Trophoblast cell (in vitro differentiated cells and primary cell): ENCODE data around the gene LRP1.
A peak's percentile ranks its signal among the peaks of the same experiment; 100 is the strongest.

Source experiments
- DNase-seq, 2 donors: peaks; one replicate each; pipeline ENCODE4 v3.0.0-alpha.2; 2016
- H2AFZ ChIP-seq: 2 replicates; pipeline ENCODE4 v1.6.1; 2013; ENCODE audit warnings: low read length, moderate library complexity, mild to moderate bottlenecking; ENCODE audit not compliant: insufficient read depth, poor library complexity
- H2AK5ac ChIP-seq: 2 replicates; pipeline ENCODE4 v1.6.1; 2013; ENCODE audit warnings: mild to moderate bottlenecking, low read length
- H2BK120ac ChIP-seq: 2 replicates; pipeline ENCODE4 v1.6.1; 2013; ENCODE audit warnings: low read length, mild to moderate bottlenecking, moderate library complexity; ENCODE audit not compliant: insufficient read depth, poor library complexity
- H2BK12ac ChIP-seq: 2 replicates; pipeline ENCODE4 v1.6.1; 2013; ENCODE audit warnings: mild to moderate bottlenecking, low read length, moderate library complexity
- H2BK5ac ChIP-seq: 2 replicates; pipeline ENCODE4 v1.6.1; 2013; ENCODE audit warnings: low read length, low read depth, moderate library complexity, mild to moderate bottlenecking; ENCODE audit not compliant: poor library complexity
- H3K14ac ChIP-seq: 2 replicates; pipeline ENCODE4 v1.6.1; 2013; ENCODE audit warnings: mild to moderate bottlenecking, low read length
- H3K18ac ChIP-seq: 2 replicates; pipeline ENCODE4 v1.6.1; 2013; ENCODE audit warnings: mild to moderate bottlenecking, low read length
- H3K23ac ChIP-seq: 2 replicates; pipeline ENCODE4 v1.6.1; 2013; ENCODE audit warnings: low read length
- H3K27ac ChIP-seq: 2 replicates; pipeline ENCODE4 v1.5.1; 2013; ENCODE audit warnings: low read depth, mild to moderate bottlenecking, inconsistent platforms, low read length, moderate library complexity
- H3K27me3 ChIP-seq: 2 replicates; pipeline ENCODE4 v1.6.1; 2013; ENCODE audit warnings: inconsistent platforms, mild to moderate bottlenecking, low read length, moderate library complexity; ENCODE audit not compliant: insufficient read depth
- H3K36me3 ChIP-seq, 2 experiments: 1 replicate in 1 of 2; 2 replicates in 1 of 2; pipeline ENCODE4 v1.6.1; 2013; ENCODE audit warnings: low read length in 2 of 2, mild to moderate bottlenecking in 2 of 2, moderate library complexity in 1 of 2; ENCODE audit not compliant: insufficient read depth in 2 of 2, control insufficient read depth in 1 of 2
- H3K4ac ChIP-seq: 2 replicates; pipeline ENCODE4 v1.6.1; 2013; ENCODE audit warnings: low read depth, mild to moderate bottlenecking, low read length, moderate library complexity
- H3K4me1 ChIP-seq, 2 experiments: 1 replicate in 1 of 2; 2 replicates in 1 of 2; pipeline ENCODE4 v1.6.1; 2013; ENCODE audit warnings: low read length in 2 of 2, mild to moderate bottlenecking in 2 of 2, moderate library complexity in 1 of 2; ENCODE audit not compliant: insufficient read depth in 2 of 2, control insufficient read depth in 1 of 2
- H3K4me2 ChIP-seq: 2 replicates; pipeline ENCODE4 v1.6.1; 2013; ENCODE audit warnings: inconsistent platforms, mild to moderate bottlenecking, low read length, moderate library complexity
- H3K4me3 ChIP-seq: 2 replicates; pipeline ENCODE4 v1.5.1; 2013; ENCODE audit warnings: mild to moderate bottlenecking, low read depth, low read length, inconsistent platforms
- H3K79me1 ChIP-seq: one replicate; pipeline ENCODE4 v1.6.1; 2013; ENCODE audit warnings: low read length
- H3K79me2 ChIP-seq: 2 replicates; pipeline ENCODE4 v1.6.1; 2013; ENCODE audit warnings: low read length, mild to moderate bottlenecking; ENCODE audit not compliant: control insufficient read depth, insufficient read depth, poor library complexity
- H3K9ac ChIP-seq: 2 replicates; pipeline ENCODE4 v1.6.1; 2013; ENCODE audit warnings: mild to moderate bottlenecking, low read length
- H3K9me3 ChIP-seq: 2 replicates; pipeline ENCODE4 v1.6.1; 2013; ENCODE audit warnings: low read depth, mild to moderate bottlenecking, control low read depth, inconsistent platforms, low read length; ENCODE audit not compliant: insufficient read depth
- H4K12ac ChIP-seq: 2 replicates; pipeline ENCODE4 v1.6.1; 2013; ENCODE audit warnings: low read depth, mild to moderate bottlenecking, low read length, moderate library complexity
- H4K8ac ChIP-seq: 2 replicates; pipeline ENCODE4 v1.6.1; 2013; ENCODE audit warnings: low read depth, mild to moderate bottlenecking, low read length, moderate library complexity
- H4K91ac ChIP-seq: one replicate; pipeline ENCODE4 v1.6.1; 2013; ENCODE audit warnings: low read depth, mild to moderate bottlenecking, low read length, moderate library complexity
- WGBS: extraction: QIAGEN DNeasy Blood & Tissue Kit; methylation state at CpG from one replicate; pipeline ENCODE4 v1.1.7; 2013; ENCODE audit warnings: missing lambda C conversion rate; ENCODE audit not compliant: insufficient read length, insufficient coverage; ENCODE audit errors: extremely low coverage; 5-methylcytosine and 5-hydroxymethylcytosine counted together

Gene LRP1

GRCh38 chr12:57099766-57100165, 28.5 kb upstream of the LRP1 start:
- Histone ChIP-seq H2BK120ac (no peak overlapping the region), H3K14ac (no peak overlapping the region), H4K12ac (no peak overlapping the region), H3K4me1 (peaks cover 7 to 9% of the 10 kb centered on the region in 2 experiments), H3K27ac (no peak overlapping the region), H3K9me3 (peaks cover 2% of the 10 kb centered on the region), H3K79me1 (no peaks in the 10 kb centered on the region), H3K9ac (no peak overlapping the region), H4K91ac (no peak overlapping the region), H2AK5ac (no peak overlapping the region), H3K36me3 (peaks cover 55 to 63% of the 10 kb centered on the region in 2 experiments), H3K4me3 (no peak overlapping the region), H2BK5ac (no peak overlapping the region), H3K4ac (no peak overlapping the region), H3K4me2 (no peak overlapping the region), H3K23ac (no peak overlapping the region), H4K8ac (no peak overlapping the region), H3K79me2 (no peaks in the 10 kb centered on the region), H2AFZ (no peak overlapping the region), H3K18ac (no peak overlapping the region), H3K27me3 (no peaks in the 10 kb centered on the region), H2BK12ac (no peak overlapping the region)
- DNase-seq: no peak
- WGBS: no CpG with 5 or more reads among the region's 12 CpGs

GRCh38 chr12:57101892-57102695, 26.2 kb upstream of the LRP1 start:
- Histone ChIP-seq H3K4ac (no peak overlapping the region), H2BK120ac (no peak overlapping the region), H3K23ac (no peak overlapping the region), H3K4me3 (no peak overlapping the region), H3K79me1 (no peaks in the 10 kb centered on the region), H3K4me1 (peaks cover 7 to 8% of the 10 kb centered on the region in 2 experiments), H3K36me3 (peaks cover 55 to 64% of the 10 kb centered on the region in 2 experiments), H3K4me2 (no peak overlapping the region), H3K14ac (no peak overlapping the region), H2BK5ac (no peak overlapping the region), H3K9me3 (no peaks in the 10 kb centered on the region), H3K18ac (no peak overlapping the region), H2AK5ac (no peak overlapping the region), H3K9ac (no peak overlapping the region), H4K8ac (no peak overlapping the region), H3K27ac (no peak overlapping the region), H4K12ac (no peak overlapping the region), H3K79me2 (no peaks in the 10 kb centered on the region), H4K91ac (no peak overlapping the region), H2BK12ac (no peak overlapping the region), H2AFZ (no peak overlapping the region), H3K27me3 (no peaks in the 10 kb centered on the region)
- no peak for DNase-seq
- no CpG with 5 or more reads among the region's 15 CpGs for WGBS

- H2AK5ac ChIP-seq: no peak overlapping the region
- H2BK120ac ChIP-seq: no peak overlapping the region
- H4K91ac ChIP-seq: no peak overlapping the region
- H4K8ac ChIP-seq: no peak overlapping the region
- H3K9me3 ChIP-seq: no peaks in the 10 kb centered on the region
- H3K79me1 ChIP-seq: no peaks in the 10 kb centered on the region
- H3K14ac ChIP-seq: no peak overlapping the region
- H3K18ac ChIP-seq: no peak overlapping the region
- no peak overlapping the region for H2AFZ ChIP-seq
- DNase-seq: peak; percentile 27 to 54
- no CpG with 5 or more reads among the region's 7 CpGs for WGBS
- no peak overlapping the region for H3K4ac ChIP-seq
- H3K79me2 ChIP-seq: no peaks in the 10 kb centered on the region
- peaks cover 59 to 64% of the 10 kb centered on the region in 2 experiments for H3K36me3 ChIP-seq
- H2BK12ac ChIP-seq: no peak overlapping the region
- no peak overlapping the region for H3K4me3 ChIP-seq
- H3K9ac ChIP-seq: no peak overlapping the region
- H3K27me3 ChIP-seq: no peaks in the 10 kb centered on the region
- H3K4me1 ChIP-seq: peaks cover 7 to 8% of the 10 kb centered on the region in 2 experiments
- H2BK5ac ChIP-seq: no peak overlapping the region
- no peak overlapping the region for H3K4me2 ChIP-seq
- no peak overlapping the region for H3K27ac ChIP-seq
- no peak overlapping the region for H3K23ac ChIP-seq
- H4K12ac ChIP-seq: no peak overlapping the region
Measured at GRCh38 chr12:57103856-57104255, 24.4 kb upstream of the LRP1 start.

- peaks cover 54 to 60% of the 10 kb centered on the region in 2 experiments for H3K36me3 ChIP-seq
- H3K4ac ChIP-seq: no peak overlapping the region
- peaks cover 7 to 8% of the 10 kb centered on the region in 2 experiments for H3K4me1 ChIP-seq
- no peak overlapping the region for H3K18ac ChIP-seq
- no peak overlapping the region for H3K9ac ChIP-seq
- H2BK12ac ChIP-seq: no peak overlapping the region
- no peak overlapping the region for H2BK5ac ChIP-seq
- H3K27ac ChIP-seq: no peak overlapping the region
- no peak overlapping the region for H4K12ac ChIP-seq
- no peak overlapping the region for H3K4me2 ChIP-seq
- no peak overlapping the region for H2AFZ ChIP-seq
- H4K8ac ChIP-seq: no peak overlapping the region
- H2AK5ac ChIP-seq: no peak overlapping the region
- DNase-seq: no peak
- no peak overlapping the region for H3K4me3 ChIP-seq
- H3K23ac ChIP-seq: no peak overlapping the region
- no peak overlapping the region for H2BK120ac ChIP-seq
- no peaks in the 10 kb centered on the region for H3K79me2 ChIP-seq
- no CpG with 5 or more reads among the region's 12 CpGs for WGBS
- H3K27me3 ChIP-seq: no peaks in the 10 kb centered on the region
- no peak overlapping the region for H3K14ac ChIP-seq
- H3K9me3 ChIP-seq: no peaks in the 10 kb centered on the region
- H4K91ac ChIP-seq: no peak overlapping the region
- no peaks in the 10 kb centered on the region for H3K79me1 ChIP-seq
Measured at GRCh38 chr12:57104292-57104910, 23.9 kb upstream of the LRP1 start.
